Endothelial cell of umbilical vein (primary cell): ENCODE results near the gene CAND2.

Experiments used
- CTCF ChIP-seq, 2 donors: IDR thresholded peaks; 1 replicate in 1 of 2; 2 replicates in 1 of 2; pipeline ENCODE4 v1.5.1; 2011; ENCODE audit warnings: low read length in 2 of 2, mild to moderate bottlenecking in 2 of 2, moderate library complexity in 2 of 2, control low read depth in 1 of 2, inconsistent platforms in 1 of 2, low read depth in 1 of 2; ENCODE audit not compliant: insufficient read depth in 1 of 2; ENCODE audit errors: extremely low read depth in 1 of 2
- EZH2 ChIP-seq: IDR thresholded peaks from 2 replicates; pipeline ENCODE4 v1.6.1; 2012; ENCODE audit warnings: borderline replicate concordance, low read depth, mild to moderate bottlenecking, moderate library complexity, low read length, inconsistent platforms; ENCODE audit not compliant: severe bottlenecking
- GATA2 ChIP-seq: IDR thresholded peaks from 2 replicates; pipeline ENCODE4 v1.7.0; 2011; ENCODE audit warnings: low read depth, mild to moderate bottlenecking, moderate library complexity, mixed read lengths, low read length; ENCODE audit not compliant: insufficient read length, insufficient read depth
- MAX ChIP-seq: IDR thresholded peaks from 2 replicates; pipeline ENCODE4 v1.6.1; 2011; ENCODE audit not compliant: insufficient read depth, insufficient read length
- MYC ChIP-seq: IDR thresholded peaks from one replicate; pipeline ENCODE4 v1.6.1; 2011; ENCODE audit warnings: mild to moderate bottlenecking, low read depth, low read length
- POLR2A ChIP-seq: IDR thresholded peaks from 2 replicates; pipeline ENCODE4 v1.6.1; 2012; ENCODE audit warnings: low read depth, mild to moderate bottlenecking, control low read depth, low read length
- POLR2AphosphoS5 ChIP-seq: IDR thresholded peaks from 2 replicates; pipeline ENCODE4 v1.6.1; 2012; ENCODE audit warnings: low read depth, mild to moderate bottlenecking, control low read depth, low read length, moderate library complexity; ENCODE audit not compliant: insufficient read depth

GRCh38 chr3:12829404-12829803 is 32.9 kb downstream of the CAND2 start:
- TF ChIP-seq EZH2 (no peak), CTCF (IDR thresholded peaks at IDR 0.05; ENCODE audit: extremely low read depth in 1 of 2, insufficient read depth in 1 of 2, low read depth in 1 of 2, low read length in 2 of 2) (no peak), MYC (no peak), POLR2AphosphoS5 (no peak), POLR2A (no peak), GATA2 (no peak), MAX (no peak)
